H1 (cell line): ENCODE results near the gene SNF8. TPM values are rescaled to one million over a fixed set of nuclear protein-coding genes. Genes with fewer than 3 reads are reported as not detected.
A peak's percentile ranks its signal among the peaks of the same experiment; 100 is the strongest.

ENCODE experiments used
- CBX5 ChIP-seq: fragments of 300-800, 300-1000 bp; sonication (generic); IDR thresholded peaks from 2 replicates; pipeline ENCODE4 v1.7.1; 2016; ENCODE audit warnings: antibody characterized with exemption, low read length, low read depth
- CBX8 ChIP-seq: fragments of 300-800, 300-1000 bp; sonication (generic); IDR thresholded peaks from 2 replicates; pipeline ENCODE4 v1.7.1; 2016; ENCODE audit warnings: low read depth, low read length, borderline replicate concordance
- CHD1 ChIP-seq: IDR thresholded peaks from 2 replicates; pipeline ENCODE4 v1.6.1; 2012; ENCODE audit warnings: low read depth, low read length, improper control_type of control experiment
- EP300 ChIP-seq, 2 experiments: IDR thresholded peaks; 1 replicate in 1 of 2; 2 replicates in 1 of 2; pipeline ENCODE4 v1.6.1; 2011 to 2012; ENCODE audit warnings: low read depth in 2 of 2, low read length in 2 of 2, mild to moderate bottlenecking in 2 of 2, borderline replicate concordance in 1 of 2, inconsistent platforms in 1 of 2, moderate library complexity in 1 of 2
- KDM4A ChIP-seq: IDR thresholded peaks from one replicate; pipeline ENCODE4 v1.7.1; 2012; ENCODE audit warnings: low read depth, mild to moderate bottlenecking, moderate library complexity, low read length, inconsistent platforms; ENCODE audit not compliant: severe bottlenecking
- MAFK ChIP-seq: IDR thresholded peaks from 2 replicates; pipeline ENCODE4 v1.6.1; 2012; ENCODE audit warnings: low read depth, mild to moderate bottlenecking, improper control_type of control experiment, low read length
- NANOG ChIP-seq: IDR thresholded peaks from 2 replicates; pipeline ENCODE4 v1.6.1; 2011; ENCODE audit warnings: low read length, low read depth, mild to moderate bottlenecking, inconsistent platforms; ENCODE audit not compliant: insufficient read depth, poor library complexity, severe bottlenecking
- PHF8 ChIP-seq: fragments of 200-600 bp; sonication (generic); conservative IDR thresholded peaks from 2 replicates; pipeline ENCODE4 v1.7.1; 2012; ENCODE audit warnings: low read depth, mild to moderate bottlenecking, inconsistent platforms, low read length, moderate library complexity
- POLR2A ChIP-seq, 2 experiments: IDR thresholded peaks; 1 replicate in 1 of 2; 2 replicates in 1 of 2; pipeline ENCODE4 v1.6.1; 2011; ENCODE audit warnings: low read depth in 2 of 2, low read length in 2 of 2, mild to moderate bottlenecking in 2 of 2; ENCODE audit errors: control extremely low read depth in 1 of 2
- POU5F1 ChIP-seq: IDR thresholded peaks from 2 replicates; pipeline ENCODE4 v1.6.1; 2011; ENCODE audit warnings: low read depth, mild to moderate bottlenecking, low read length, moderate library complexity
- RXRA ChIP-seq: IDR thresholded peaks from 2 replicates; pipeline ENCODE4 v1.6.1; 2011; ENCODE audit warnings: low read depth, mild to moderate bottlenecking, low read length, moderate library complexity; ENCODE audit not compliant: insufficient read depth
- SIN3A ChIP-seq, 2 experiments: IDR thresholded peaks in 1 of 2; conservative IDR thresholded peaks in 1 of 2; 2 replicates each; pipeline ENCODE4 v1.6.1; 2011 to 2012; ENCODE audit warnings: low read length in 2 of 2, improper control_type of control experiment in 1 of 2, low read depth in 1 of 2, mild to moderate bottlenecking in 1 of 2
- SIRT6 ChIP-seq: IDR thresholded peaks from one replicate; pipeline ENCODE4 v1.7.1; 2012; ENCODE audit warnings: low read length, inconsistent platforms
- SP2 ChIP-seq: IDR thresholded peaks from 2 replicates; pipeline ENCODE4 v1.6.1; 2012; ENCODE audit warnings: mild to moderate bottlenecking, low read length, inconsistent platforms
- SRF ChIP-seq: IDR thresholded peaks from 2 replicates; pipeline ENCODE4 v1.6.1; 2011; ENCODE audit warnings: mild to moderate bottlenecking, low read depth, low read length, moderate library complexity
- TAF1 ChIP-seq: IDR thresholded peaks from 2 replicates; pipeline ENCODE4 v1.6.1; 2011; ENCODE audit warnings: mild to moderate bottlenecking, low read depth, low read length
- USF2 ChIP-seq: IDR thresholded peaks from 2 replicates; pipeline ENCODE4 v1.6.1; 2011; ENCODE audit warnings: low read length, improper control_type of control experiment
- YY1 ChIP-seq: IDR thresholded peaks from 2 replicates; pipeline ENCODE4 v1.6.1; 2011; ENCODE audit warnings: low read depth, mild to moderate bottlenecking, low read length
- polyA plus RNA-seq, 7 experiments: library from polyadenylated mRNA; depleted of rRNA in 3 of 7; stranded (reverse) in 5 of 7; unstranded in 2 of 7; fragments of >200 nt in 5 of 7; fragments of 200-250 nt in 2 of 7; gene quantifications; 1 replicate in 5 of 7; 2 replicates in 1 of 7; 4 replicates in 1 of 7; pipeline versions ENCODE4 v1.2.1 to v1.2.3, GENCODE V29; 2011 to 2013; ENCODE audit warnings: missing spikeins in 2 of 7, mixed read lengths in 2 of 7
- total RNA-seq: library from RNA; stranded (reverse); fragmentation: NEBNext Ultra II Directional; extraction: Animal tissue kit (Norgen Biotek cat#: 25700); gene quantifications from 2 replicates; pipeline ENCODE4 v1.2.1, GENCODE V29; 2021

The SNF8 gene
- total and polyA plus RNA-seq, 2 of the 8 experiments (the other 6 are each of a cell fraction or from before 2014, with no cell fraction given), result 132 to 133 TPM

GRCh38 chr17:48892940-48893645, 51.5 kb downstream of the SNF8 start (continued):
- TF ChIP-seq SIN3A (conservative IDR thresholded peaks at IDR 0.05 in 1 of 2, IDR thresholded peaks at IDR 0.05 in 1 of 2; ENCODE audit: low read depth in 1 of 2, low read length in 2 of 2) (peak in 1 of 2 experiments; percentile 46; a peak in 1 of 4 replicates), YY1 (no peak), KDM4A (peak; percentile 32), POLR2A (IDR thresholded peaks at IDR 0.05; ENCODE audit: control extremely low read depth in 1 of 2, low read depth in 2 of 2, low read length in 2 of 2) (peak in 1 of 2 experiments; percentile 57; a peak in 1 of 3 replicates), RXRA (no peak), PHF8 (peak; percentile 75; the same call in 1 of the 2 replicates), POU5F1 (no peak), CBX8 (no peak), MAFK (no peak), SP2 (no peak), CHD1 (peak; percentile 60; the same call in 1 of the 2 replicates), CBX5 (no peak), EP300 (IDR thresholded peaks at IDR 0.05; ENCODE audit: borderline replicate concordance in 1 of 2, low read depth in 2 of 2, low read length in 2 of 2) (no peak), SIRT6 (no peak), NANOG (no peak), SRF (no peak), TAF1 (no peak), USF2 (no peak)
